ENCODE measurements around the gene GYS1. TPM values are rescaled to one million over a fixed set of nuclear protein-coding genes. Genes with fewer than 3 reads are reported as not detected.
"Not testable (repeated sequence)": the region's sequence is repeated elsewhere in the genome, so short reads cannot be mapped to it uniquely, and the experiment has no call there.

Gene GYS1
- total and polyA plus RNA-seq, 2 of the 8 experiments (the other 6 are each of a cell fraction or from before 2014, with no cell fraction given) = 30.0 to 38.7 TPM

DNA sequence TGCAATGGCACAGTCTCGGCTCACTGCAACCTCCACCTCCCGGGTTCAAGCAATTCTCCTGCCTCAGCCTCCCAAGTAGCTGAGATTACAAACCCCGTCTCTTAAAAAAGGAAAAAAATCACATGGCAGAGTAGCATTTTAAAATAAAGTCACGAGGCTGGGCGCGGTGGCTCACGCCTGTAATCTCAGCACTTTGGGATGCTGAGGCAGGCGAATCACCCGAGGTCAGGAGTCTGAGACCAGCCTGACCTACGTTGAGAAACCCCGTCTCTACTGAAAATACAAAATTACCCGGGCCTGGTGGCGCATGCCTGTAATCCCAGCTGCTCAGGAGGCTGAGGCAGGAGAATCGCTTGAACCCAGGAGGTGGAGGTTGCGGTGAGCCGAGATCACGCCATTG, 65.4 kb downstream of the GYS1 start:
- H3K56ac ChIP-seq (replicated peaks; ENCODE audit: insufficient read length, low read depth, low read length); H3K4me3 ChIP-seq (ENCODE audit: extremely low read depth in 1 of 4, insufficient read depth in 2 of 4, low read depth in 3 of 4, low read length in 4 of 4); H3K36me3 ChIP-seq (ENCODE audit: control insufficient read depth in 2 of 4, insufficient read depth in 4 of 4, low read length in 3 of 4); DNase-seq (ENCODE audit: low read depth in 1 of 2, low spot score in 2 of 2); H4K20me1 ChIP-seq (replicated peaks in 1 of 2; ENCODE audit: control insufficient read depth in 1 of 2, insufficient read depth in 2 of 2, low read length in 2 of 2); H3K4me1 ChIP-seq (replicated peaks in 1 of 4; ENCODE audit: control insufficient read depth in 3 of 4, insufficient read depth in 4 of 4, low read length in 3 of 4); H2BK120ac ChIP-seq (replicated peaks; ENCODE audit: low read depth, low read length); H3K4me2 ChIP-seq (ENCODE audit: insufficient read depth in 1 of 2, low read depth in 2 of 2, low read length in 2 of 2); FAIRE-seq; H2AK5ac ChIP-seq (ENCODE audit: low read depth, low read length); H3K23me2 ChIP-seq (ENCODE audit: low read depth, low read length); H3K14ac ChIP-seq (ENCODE audit: insufficient read length); H3K79me2 ChIP-seq (ENCODE audit: control insufficient read depth in 1 of 2, insufficient read depth in 2 of 2, low read length in 2 of 2); H3K23ac ChIP-seq (ENCODE audit: insufficient read length); H3K9me3 ChIP-seq (ENCODE audit: insufficient read depth in 2 of 2, low read depth in 1 of 2, low read length in 1 of 2); H3K4ac ChIP-seq (replicated peaks; ENCODE audit: insufficient read length, low read depth, low read length); H2BK15ac ChIP-seq (ENCODE audit: low read length); H2AFZ ChIP-seq (ENCODE audit: low read length); H2BK5ac ChIP-seq (ENCODE audit: low read depth, low read length); H3K9ac ChIP-seq (replicated peaks in 1 of 4; ENCODE audit: extremely low read depth in 1 of 4, low read depth in 3 of 4, low read length in 3 of 4); H3K27me3 ChIP-seq (replicated peaks in 1 of 4; ENCODE audit: control insufficient read depth in 3 of 4, extremely low read depth in 1 of 4, insufficient read depth in 3 of 4, low read length in 3 of 4); H3K27ac ChIP-seq (ENCODE audit: low read depth, low read length); H4K5ac ChIP-seq (ENCODE audit: insufficient read length, low read depth, low read length); H2BK20ac ChIP-seq (ENCODE audit: low read length); H4K91ac ChIP-seq (replicated peaks; ENCODE audit: insufficient read length, low read length); H3K79me1 ChIP-seq (ENCODE audit: low read depth, low read length); H3K18ac ChIP-seq (ENCODE audit: extremely low read depth, low read length); H4K8ac ChIP-seq (ENCODE audit: extremely low read depth, insufficient read depth, low read length); H2BK12ac ChIP-seq (ENCODE audit: low read depth, low read length): not testable (repeated sequence)
- WGBS, 2 experiments (ENCODE audit: extremely low coverage in 1 of 2, insufficient coverage in 1 of 2, insufficient read length in 1 of 2, insufficient replicate concordance in 2 of 2, low coverage in 1 of 2, low lambda C conversion rate in 2 of 2, missing lambda C conversion rate in 1 of 2) = 87% methylated on average over 14 of the region's 17 CpGs; no CpG with 5 or more reads in 1 of the 2 experiments
- POLR2A ChIA-PET (ENCODE audit: partially characterized antibody) = interaction anchor here (0.8 to 6.7 kb wide), 4 partner anchors 11 to 561 kb away, joined by 3 to 29 read pairs (median 4); partner anchors contain the start of gene FTL
- CTCF ChIA-PET (ENCODE audit: partially characterized antibody) = interaction anchor here (2.2 kb wide), 1 partner anchor 43 kb away, joined by 6 read pairs; no protein-coding TSS in a partner anchor

Data from H1 (cell line).